Uterus (tissue), 2 donors: Measurements from ENCODE around the gene ACSF3.

Experiments used
- CTCF ChIP-seq, 4 experiments: fragments of 200-600 bp in 2 of 4; fragments of 450-650 bp in 2 of 4; sonication (generic) in 2 of 4; IDR thresholded peaks; one replicate each; pipeline ENCODE4 v1.5.1; 2016 to 2019; ENCODE audit warnings: antibody characterized with exemption in 4 of 4, mild to moderate bottlenecking in 2 of 4, moderate library complexity in 1 of 4
- POLR2A ChIP-seq, 2 donors: fragments of 450-650 bp; IDR thresholded peaks; one replicate each; pipeline ENCODE4 v1.6.1; 2016; ENCODE audit warnings: antibody characterized with exemption in 2 of 2, mild to moderate bottlenecking in 1 of 2, moderate library complexity in 1 of 2

GRCh38 chr16:89055313-89055712 lies 38.3 kb upstream of the ACSF3 start:
- TF ChIP-seq CTCF (IDR thresholded peaks at IDR 0.05) (no peak), POLR2A (IDR thresholded peaks at IDR 0.05) (no peak)
